NCI-H2196 (cell line): ENCODE results near the gene CLEC5A.
"Not testable (repeated sequence)": the region's sequence is repeated elsewhere in the genome, so short reads cannot be mapped to it uniquely, and the experiment has no call there.

ENCODE experiments used
- DNase-seq: peaks from one replicate; lab custom pipeline; 2025; ENCODE audit not compliant: unreplicated experiment; lab: John Stamatoyannopoulos, UW

Gene CLEC5A

DNA sequence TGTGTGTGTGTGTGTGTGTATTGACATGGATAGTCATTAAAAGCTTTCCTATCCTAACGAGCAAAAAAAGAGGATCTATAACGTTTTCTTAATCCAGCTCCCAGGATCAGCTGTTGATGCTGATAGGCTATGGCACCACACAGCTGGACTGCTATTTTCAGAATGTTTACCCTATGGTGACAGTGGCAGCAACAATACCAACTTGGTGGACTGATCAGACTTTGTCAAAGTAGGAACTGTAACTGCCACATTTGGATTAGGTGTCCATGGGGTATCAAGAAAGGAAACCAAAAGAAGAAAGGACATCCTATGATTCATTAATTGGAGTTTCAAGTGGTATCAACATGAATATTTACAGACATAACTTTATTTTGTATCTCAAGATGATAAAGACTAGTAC, 2.7 kb upstream of the CLEC5A start:
- no peak for DNase-seq

DNA sequence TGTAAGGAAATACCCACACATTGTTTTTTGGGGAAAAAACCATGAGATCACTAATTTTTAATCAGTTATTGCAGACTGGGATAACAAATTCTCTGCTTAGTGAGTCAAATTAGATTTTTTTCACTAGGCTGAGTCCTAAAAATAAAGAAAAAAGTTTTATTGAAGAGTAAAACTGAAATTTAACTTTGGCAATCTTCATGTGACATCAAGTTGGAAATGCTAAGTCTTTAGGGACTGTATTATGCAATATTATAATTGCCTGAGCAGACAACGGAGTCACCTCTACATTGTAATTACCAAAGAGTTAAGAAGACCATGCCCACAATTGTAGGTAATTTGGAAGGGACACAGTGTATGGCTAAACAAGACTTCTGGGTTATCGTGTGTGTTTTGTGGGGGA, 2.2 kb upstream of the CLEC5A start:
- DNase-seq = no peak

DNA sequence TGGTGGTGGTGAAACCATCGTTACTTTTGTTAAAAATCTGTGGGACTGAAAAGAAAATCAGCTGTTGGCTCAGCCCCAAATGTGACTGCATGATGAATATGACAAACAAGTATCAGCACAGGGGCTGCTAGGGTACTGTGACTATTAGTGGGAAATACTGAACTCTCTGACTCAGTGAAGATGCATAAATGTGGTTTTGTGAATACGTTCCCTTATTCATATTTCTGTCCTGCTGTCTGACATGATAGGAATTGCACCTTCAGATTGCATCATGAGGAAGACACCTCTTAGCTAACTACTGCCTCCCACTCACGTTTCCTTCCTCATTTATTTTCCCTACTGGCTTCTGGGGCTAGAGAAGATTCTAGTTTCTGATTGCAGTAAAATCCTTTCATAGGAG, 1.4 kb downstream of the CLEC5A start:
- no peak for DNase-seq

- DNase-seq = no peak
Observed at GRCh38 chr7:141944811-141945210, 2.0 kb downstream of the CLEC5A start.

GRCh38 chr7:141943846-141944245, 2.9 kb downstream of the CLEC5A start:
- no peak for DNase-seq

GRCh38 chr7:141941075-141941474, 5.7 kb downstream of the CLEC5A start:
- no peak for DNase-seq

DNA sequence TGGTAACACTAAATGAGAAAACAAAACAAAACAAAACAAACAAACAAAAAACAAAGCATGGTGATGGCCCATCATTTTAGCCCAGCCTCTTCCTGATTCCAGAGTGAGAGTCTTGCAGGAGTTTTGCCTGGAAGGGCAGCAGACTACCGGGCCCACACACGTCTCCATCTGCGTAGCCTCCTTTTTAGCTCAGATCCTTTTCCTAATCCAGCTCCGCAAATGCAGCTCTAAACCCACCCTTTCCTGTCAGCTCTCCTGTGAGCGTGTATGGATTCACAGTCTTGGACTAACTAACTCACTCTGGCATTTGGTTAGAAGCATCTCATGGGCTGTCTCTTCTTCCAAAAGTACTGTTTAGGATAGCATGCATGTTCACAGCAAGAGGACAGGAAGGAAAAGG, 16.6 kb downstream of the CLEC5A start:
- no peak for DNase-seq

DNA sequence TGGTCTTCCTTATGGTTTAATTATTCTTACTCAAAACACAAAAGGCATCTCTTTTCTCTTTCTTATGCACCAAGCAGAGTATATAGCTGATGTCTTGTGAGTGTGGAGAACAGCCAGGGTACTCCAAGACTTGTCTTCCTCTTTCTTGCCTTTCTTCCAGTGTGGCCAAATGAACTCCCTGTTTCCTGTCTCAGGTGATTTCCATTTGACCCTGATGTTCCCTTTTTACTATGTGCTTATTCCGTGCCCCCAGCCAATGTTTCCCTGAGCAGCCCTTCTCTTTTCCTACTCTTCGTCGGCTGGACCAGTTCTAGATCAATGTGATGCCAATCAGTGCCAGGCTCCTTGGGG, 18.0 kb downstream of the CLEC5A start:
- no peak for DNase-seq

GRCh38 chr7:141928146-141928844, 18.5 kb downstream of the CLEC5A start:
- no peak for DNase-seq

GRCh38 chr7:141920281-141920680, 26.5 kb downstream of the CLEC5A start:
- no peak for DNase-seq

GRCh38 chr7:141916099-141916498, 30.7 kb downstream of the CLEC5A start, which contains the start of gene OR9A4:
TSS of gene OR9A4 (plus strand) at chr7:141916399. CDS start at chr7:141918876, 2,477 bp downstream.
- no peak for DNase-seq

DNA sequence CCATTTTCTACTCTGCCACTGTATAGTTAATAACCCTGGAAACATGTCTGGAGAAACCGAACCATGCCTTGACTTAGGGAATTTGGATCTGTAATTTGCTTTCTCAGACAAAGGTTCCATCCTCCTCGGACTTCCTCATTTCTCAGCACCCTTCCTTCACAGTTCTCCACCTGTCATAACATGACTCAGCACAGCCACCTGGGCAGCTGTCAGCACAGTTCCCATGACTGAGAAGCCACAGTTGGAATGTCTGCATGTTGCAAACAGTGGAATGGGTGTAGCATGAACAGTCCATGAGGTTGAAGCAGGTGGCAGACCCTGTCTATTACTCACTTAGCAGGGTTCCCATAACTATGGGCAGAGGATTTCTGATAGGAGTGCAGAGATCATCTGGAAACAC, 31.2 kb downstream of the CLEC5A start:
- DNase-seq = no peak

- DNase-seq = no peak
Observed at GRCh38 chr7:141911391-141911790, 35.4 kb downstream of the CLEC5A start.

DNA sequence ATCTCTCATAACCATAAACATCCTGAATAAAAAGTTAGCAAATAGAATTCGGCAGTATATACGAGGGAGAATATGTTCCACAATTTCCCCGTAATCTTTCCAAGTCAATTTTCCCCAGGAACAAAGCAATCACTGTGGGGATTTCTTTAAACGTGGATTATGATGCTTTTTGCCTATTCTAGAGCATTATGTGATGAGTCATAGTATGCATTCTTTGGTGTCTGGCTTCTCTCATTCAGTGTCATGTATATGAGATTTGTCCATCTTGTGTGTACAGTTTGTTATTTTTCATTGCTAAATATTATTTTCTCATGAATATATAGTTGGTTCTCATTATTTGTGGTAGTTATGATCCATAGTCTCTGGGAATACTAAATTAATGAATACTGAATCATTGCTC, 40.5 kb downstream of the CLEC5A start:
- DNase-seq = no peak

GRCh38 chr7:141899366-141899765, 47.4 kb downstream of the CLEC5A start:
- DNase-seq = not testable (repeated sequence)

DNA sequence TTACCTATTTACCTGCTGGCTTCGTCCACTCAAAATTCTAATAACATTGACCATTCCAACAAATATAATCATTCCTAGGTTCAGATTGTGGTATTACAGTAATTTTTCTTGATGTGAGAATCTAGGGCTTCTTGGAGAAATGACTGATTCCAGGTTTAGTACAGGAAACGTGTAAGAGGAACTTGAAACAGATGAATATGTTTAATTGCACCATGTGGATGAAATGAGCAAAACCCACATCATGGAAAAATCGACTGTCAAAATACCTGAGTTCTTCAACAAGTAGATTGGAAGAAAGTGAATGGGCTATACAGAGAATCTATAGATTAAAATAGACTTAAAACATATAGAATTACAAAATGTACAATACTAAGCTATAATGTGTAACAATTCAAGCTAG, 55.4 kb downstream of the CLEC5A start:
- DNase-seq = no peak

DNA sequence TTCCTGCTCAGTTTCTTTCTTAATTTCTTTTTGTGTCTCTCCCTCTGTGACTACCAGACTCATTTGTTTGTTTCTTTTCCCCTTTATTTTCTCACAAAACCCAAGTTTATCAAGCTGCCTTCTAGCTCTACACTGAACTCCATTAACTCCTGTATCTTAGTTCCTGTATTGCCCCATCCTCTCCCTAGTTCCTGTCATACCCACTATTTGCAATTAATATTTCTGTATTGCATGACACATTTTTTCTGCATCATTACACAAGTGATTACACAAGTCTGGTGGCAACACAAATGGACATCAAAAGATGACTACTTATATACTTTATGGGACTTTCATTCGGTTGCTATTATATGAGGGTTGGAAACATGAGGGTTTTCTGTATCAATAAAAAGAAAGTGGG, 57.5 kb downstream of the CLEC5A start:
- no peak for DNase-seq

DNA sequence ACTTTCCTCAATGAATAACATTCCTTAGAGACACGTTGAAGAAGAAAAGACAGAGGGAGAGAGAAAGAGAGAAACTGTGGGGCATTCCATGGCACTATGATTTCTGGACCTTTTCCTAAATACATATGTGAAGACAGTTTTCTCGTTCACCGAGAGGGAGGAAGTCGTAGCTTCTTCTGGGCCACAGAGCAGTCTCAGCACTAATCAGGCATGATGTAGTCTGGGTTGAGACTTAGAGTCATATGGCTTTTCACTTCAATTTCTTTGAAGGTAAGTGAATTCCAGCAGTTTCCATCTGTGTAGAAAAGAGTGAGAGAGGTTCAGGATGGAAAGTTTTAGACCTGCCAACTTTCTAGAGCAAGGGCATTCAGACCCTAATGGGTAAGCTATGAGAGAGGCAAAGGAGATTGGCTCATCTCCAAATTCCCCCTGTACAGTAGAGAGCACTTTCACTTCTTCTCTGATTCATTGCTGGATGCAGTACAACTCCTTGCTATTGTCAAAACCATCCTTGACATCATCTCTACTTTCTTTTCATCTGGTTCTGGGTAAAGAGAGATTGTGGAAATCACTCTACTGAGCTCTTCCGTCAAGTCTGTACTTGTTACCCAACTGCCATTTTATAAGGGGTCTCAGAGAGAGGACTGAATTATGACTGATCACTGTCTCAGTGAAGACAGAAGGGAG, 62.1 kb downstream of the CLEC5A start:
- DNase-seq = no peak

DNA sequence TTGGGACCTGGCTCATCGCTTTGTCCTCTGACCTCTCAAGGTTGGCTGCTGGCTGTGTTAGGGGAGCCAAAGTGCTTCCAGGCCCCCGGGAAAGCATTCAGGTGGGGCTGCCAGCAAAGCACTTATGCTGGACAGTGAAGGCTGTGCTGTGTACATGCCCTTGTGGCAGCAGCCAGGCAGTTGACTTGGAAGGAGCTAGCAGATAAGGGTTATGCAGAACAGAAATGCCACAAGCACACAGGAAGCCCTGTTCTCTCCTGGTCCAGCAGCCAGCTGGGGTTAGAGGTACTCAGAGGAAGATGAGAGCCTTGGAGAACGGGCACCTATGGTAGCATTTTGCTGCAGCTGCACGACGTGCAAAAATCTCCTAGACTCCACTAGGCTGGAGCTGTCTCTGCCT, 65.8 kb downstream of the CLEC5A start:
- DNase-seq = no peak

DNA sequence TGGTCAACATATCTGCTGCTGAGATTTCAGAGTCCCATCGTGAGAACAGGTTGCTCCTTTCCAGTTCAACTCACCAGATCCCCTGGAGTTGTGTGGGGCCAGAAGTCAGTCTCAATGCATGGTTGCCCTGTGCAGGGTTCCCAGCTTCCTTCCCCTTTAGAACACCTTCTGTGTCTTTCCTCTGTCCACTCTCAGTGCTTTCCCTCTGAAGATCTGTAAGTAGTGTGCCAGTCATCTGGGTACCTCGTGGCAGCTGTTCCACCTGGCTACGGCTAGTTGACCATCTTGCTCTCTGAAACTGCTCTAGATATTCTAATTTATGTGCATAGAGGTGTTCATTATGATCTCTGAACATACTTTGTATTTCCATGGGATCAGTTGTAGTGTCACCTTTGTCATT, 69.4 kb downstream of the CLEC5A start:
- DNase-seq = no peak
